Thymus (tissue), 11 donors: ENCODE data around the gene F10. TPM values are rescaled to one million over a fixed set of nuclear protein-coding genes. Genes with fewer than 3 reads are reported as not detected.
A peak's percentile ranks its signal among the peaks of the same experiment; 100 is the strongest.
"Not testable (repeated sequence)": the region's sequence is repeated elsewhere in the genome, so short reads cannot be mapped to it uniquely, and the experiment has no call there.

Source experiments
- DNase-seq, 9 donors: peaks; one replicate each; pipeline ENCODE4 v3.0.0-alpha.2; 2013; ENCODE audit warnings: low spot score in 9 of 9, low read depth in 6 of 9, missing footprints in 1 of 9
- H3K27ac ChIP-seq, 2 donors: one replicate each; pipeline ENCODE4 v1.5.1; 2013; ENCODE audit warnings: control low read depth in 1 of 2, low read depth in 1 of 2, low read length in 1 of 2, mild to moderate bottlenecking in 1 of 2, moderate library complexity in 1 of 2
- H3K27me3 ChIP-seq, 2 donors: one replicate each; pipeline ENCODE4 v1.5.1; 2013; ENCODE audit warnings: low read length in 1 of 2; ENCODE audit not compliant: control insufficient read depth in 2 of 2, insufficient read depth in 1 of 2
- H3K36me3 ChIP-seq, 2 donors: one replicate each; pipeline ENCODE4 v1.5.1; 2013; ENCODE audit warnings: low read length in 1 of 2, mild to moderate bottlenecking in 1 of 2, moderate library complexity in 1 of 2; ENCODE audit not compliant: control insufficient read depth in 2 of 2, insufficient read depth in 2 of 2
- H3K4me1 ChIP-seq, 2 donors: one replicate each; pipeline ENCODE4 v1.5.1; 2013; ENCODE audit warnings: low read length in 2 of 2; ENCODE audit not compliant: control insufficient read depth in 2 of 2, insufficient read depth in 2 of 2
- H3K4me3 ChIP-seq, 2 donors: one replicate each; pipeline ENCODE4 v1.5.1; 2013; ENCODE audit warnings: low read length in 2 of 2, control low read depth in 1 of 2, mild to moderate bottlenecking in 1 of 2
- H3K9me3 ChIP-seq, 2 donors: one replicate each; pipeline ENCODE4 v1.5.1; 2013; ENCODE audit warnings: low read length in 1 of 2, mild to moderate bottlenecking in 1 of 2; ENCODE audit not compliant: control insufficient read depth in 2 of 2, insufficient read depth in 1 of 2
- WGBS: extraction: QIAGEN DNeasy Blood & Tissue Kit; methylation state at CpG from one replicate; pipeline ENCODE4 v1.1.7; 2013; 5-methylcytosine and 5-hydroxymethylcytosine counted together
- polyA plus RNA-seq: library from polyadenylated mRNA; stranded (reverse); fragments of 200-250 nt; gene quantifications from one replicate; pipeline ENCODE4 v1.2.3, GENCODE V29; 2013
- total RNA-seq: library from RNA; stranded (reverse); fragments of 120-200 nt; gene quantifications from one replicate; pipeline ENCODE4 v1.2.4, GENCODE V29; 2013
- donor health status: healthy.

Gene F10
- total and polyA plus RNA-seq, 2 donors, result 1.4 to 2.7 TPM

DNA sequence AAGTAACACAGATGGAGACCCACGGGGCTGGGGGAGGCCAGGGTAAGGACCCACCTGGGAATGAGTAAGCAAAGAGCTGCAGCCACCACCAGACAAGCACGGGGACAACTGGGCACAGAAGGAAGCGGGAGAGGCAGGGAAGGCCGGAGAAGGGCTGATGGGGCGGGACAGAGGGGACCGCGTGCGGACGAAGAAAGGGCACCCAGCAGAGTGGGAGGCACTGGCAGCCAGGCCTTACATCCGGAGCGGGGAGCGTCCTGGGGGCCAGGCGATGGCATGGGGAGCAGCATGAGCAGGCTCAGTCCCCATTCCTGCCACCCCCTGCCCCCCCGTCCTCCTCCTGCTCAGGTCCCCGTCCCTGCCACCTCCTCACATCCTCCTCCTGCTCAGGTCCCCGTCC lies 38.8 kb downstream of the F10 start:
- no peaks in the 10 kb centered on the region for H3K36me3 ChIP-seq
- DNase-seq, result no peak
- 49% methylated on average over 16 of the region's 16 CpGs for WGBS
- H3K4me1 ChIP-seq, result peaks cover 12 to 15% of the 10 kb centered on the region in 2 donors
- peaks cover 0 to 33% of the 10 kb centered on the region in 2 donors for H3K27me3 ChIP-seq
- no peak overlapping the region for H3K27ac ChIP-seq
- no peak overlapping the region for H3K4me3 ChIP-seq
- H3K9me3 ChIP-seq, result peaks cover 1 to 9% of the 10 kb centered on the region in 2 donors

DNA sequence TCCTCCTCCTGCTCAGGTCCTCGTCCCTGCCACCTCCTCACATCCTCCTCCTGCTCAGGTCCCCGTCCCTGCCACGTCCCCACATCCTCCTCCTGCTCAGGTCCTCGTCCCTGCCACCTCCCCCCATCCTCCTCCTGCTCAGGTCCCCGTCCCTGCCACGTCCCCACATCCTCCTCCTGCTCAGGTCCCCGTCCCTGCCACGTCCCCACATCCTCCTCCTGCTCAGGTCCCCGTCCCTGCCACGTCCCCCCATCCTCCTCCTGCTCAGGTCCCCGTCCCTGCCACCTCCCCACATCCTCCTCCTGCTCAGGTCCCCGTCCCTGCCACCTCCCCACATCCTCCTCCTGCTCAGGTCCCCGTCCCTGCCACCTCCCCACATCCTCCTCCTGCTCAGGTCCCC lies 39.4 kb downstream of the F10 start:
- H3K27ac ChIP-seq, H3K36me3 ChIP-seq, DNase-seq, H3K9me3 ChIP-seq, H3K4me3 ChIP-seq: not testable (repeated sequence)
- WGBS, result 5% methylated on average over 12 of the region's 13 CpGs
- Histone ChIP-seq H3K27me3 (peaks cover 0 to 33% of the 10 kb centered on the region in 2 donors), H3K4me1 (peaks cover 12 to 15% of the 10 kb centered on the region in 2 donors)

DNA sequence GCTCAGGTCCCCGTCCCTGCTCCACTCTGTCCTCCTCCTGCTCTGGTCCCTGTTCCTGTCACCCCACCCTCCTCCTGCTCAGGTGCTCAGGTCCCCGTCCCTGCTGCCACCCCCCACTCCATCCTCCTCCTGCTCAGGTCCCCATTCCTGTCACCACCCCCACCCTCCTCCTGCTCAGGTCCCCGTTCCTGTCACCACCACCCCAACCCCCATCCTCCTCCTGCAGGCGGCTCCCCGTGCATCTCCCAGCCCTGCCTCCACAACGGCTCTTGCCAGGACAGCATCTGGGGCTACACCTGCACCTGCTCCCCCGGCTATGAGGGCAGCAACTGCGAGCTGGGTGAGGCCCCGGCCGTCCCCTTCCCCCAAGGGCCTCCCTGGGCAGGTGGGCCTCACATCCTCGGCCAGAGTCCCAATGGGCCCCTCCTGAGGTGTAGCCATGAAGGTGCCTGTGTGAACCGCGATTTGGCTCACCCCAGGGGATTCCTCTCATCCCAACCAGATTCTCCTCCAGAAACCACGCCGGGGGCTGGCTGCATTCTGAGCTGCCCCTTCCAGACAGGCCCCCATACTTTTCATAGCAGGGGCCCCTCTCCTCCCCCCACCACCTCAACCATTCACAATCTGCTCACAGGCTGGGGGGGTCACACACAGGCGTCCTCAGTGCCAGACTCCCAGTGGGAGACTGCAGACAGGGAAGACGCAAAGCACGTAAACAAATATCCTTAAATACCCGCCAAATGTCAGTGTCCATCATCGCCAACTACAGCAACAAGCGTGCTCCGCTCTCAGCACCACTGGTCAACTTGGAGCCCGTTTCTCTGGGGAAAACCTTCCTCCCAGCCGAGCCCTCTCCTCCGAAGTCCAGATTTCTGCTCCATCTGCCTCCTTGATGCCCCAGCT lies 40.4 kb downstream of the F10 start:
- peak in 1 of 9 donors; percentile 24 for DNase-seq
- Histone ChIP-seq H3K36me3 (no peaks in the 10 kb centered on the region), H3K4me1 (peaks cover 12 to 15% of the 10 kb centered on the region in 2 donors), H3K27ac (no peak overlapping the region), H3K9me3 (peaks cover 1 to 12% of the 10 kb centered on the region in 2 donors), H3K4me3 (no peak overlapping the region), H3K27me3 (peaks cover 0 to 29% of the 10 kb centered on the region in 2 donors)
- WGBS, result 53% methylated on average over 25 of the region's 25 CpGs

DNA sequence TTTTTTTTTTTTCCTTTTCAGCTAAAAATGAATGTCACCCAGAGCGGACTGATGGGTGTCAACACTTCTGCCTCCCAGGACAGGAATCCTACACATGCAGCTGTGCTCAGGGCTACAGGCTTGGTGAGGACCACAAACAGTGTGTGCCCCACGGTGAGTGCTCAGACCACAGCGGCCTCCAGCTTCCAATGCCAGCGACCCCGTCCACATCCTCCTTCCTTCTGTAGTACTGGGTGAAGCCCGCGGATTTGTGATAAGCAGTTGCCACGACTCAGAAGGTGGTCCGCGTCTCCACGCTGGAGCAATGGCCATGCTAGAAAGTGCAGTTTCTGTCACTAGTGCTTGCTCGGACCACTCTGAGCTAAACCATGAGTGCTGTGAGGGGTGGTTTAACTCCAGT lies 41.9 kb downstream of the F10 start:
- DNase-seq, result no peak
- Histone ChIP-seq H3K4me3 (no peak overlapping the region), H3K4me1 (peaks cover 12 to 15% of the 10 kb centered on the region in 2 donors), H3K27me3 (peaks cover 0 to 23% of the 10 kb centered on the region in 2 donors), H3K27ac (no peak overlapping the region), H3K9me3 (peaks cover 1 to 15% of the 10 kb centered on the region in 2 donors), H3K36me3 (peaks cover 0 to 2% of the 10 kb centered on the region in 2 donors)
- 37% methylated on average over 12 of the region's 12 CpGs for WGBS

DNA sequence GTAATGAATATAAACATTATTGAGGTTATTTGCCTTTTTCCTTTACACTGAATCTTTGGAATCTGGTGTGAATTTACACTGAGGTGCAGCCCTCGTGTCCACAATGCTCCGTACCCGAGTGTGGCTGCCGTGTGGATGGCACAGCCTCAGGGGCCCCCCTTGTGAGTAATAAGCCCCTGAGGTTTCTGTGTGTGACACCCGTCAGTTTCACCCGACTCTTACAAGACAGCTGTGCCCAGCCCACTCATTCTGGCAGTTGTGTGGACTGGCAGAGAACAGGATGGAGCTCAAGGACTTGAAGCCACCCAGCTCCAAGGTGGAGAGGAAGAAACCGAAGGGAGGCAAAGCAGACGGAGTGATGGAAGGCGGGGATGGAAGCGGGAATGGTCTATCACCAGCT lies 43.7 kb downstream of the F10 start:
- peaks cover 0 to 14% of the 10 kb centered on the region in 2 donors for H3K27me3 ChIP-seq
- H3K36me3 ChIP-seq, result peaks cover 0 to 9% of the 10 kb centered on the region in 2 donors
- peaks cover 7 to 10% of the 10 kb centered on the region in 2 donors for H3K4me1 ChIP-seq
- no peak for DNase-seq
- 95% methylated on average over 10 of the region's 10 CpGs for WGBS
- peaks cover 1 to 11% of the 10 kb centered on the region in 2 donors for H3K9me3 ChIP-seq
- H3K27ac ChIP-seq, result no peak overlapping the region
- H3K4me3 ChIP-seq, result no peak overlapping the region

DNA sequence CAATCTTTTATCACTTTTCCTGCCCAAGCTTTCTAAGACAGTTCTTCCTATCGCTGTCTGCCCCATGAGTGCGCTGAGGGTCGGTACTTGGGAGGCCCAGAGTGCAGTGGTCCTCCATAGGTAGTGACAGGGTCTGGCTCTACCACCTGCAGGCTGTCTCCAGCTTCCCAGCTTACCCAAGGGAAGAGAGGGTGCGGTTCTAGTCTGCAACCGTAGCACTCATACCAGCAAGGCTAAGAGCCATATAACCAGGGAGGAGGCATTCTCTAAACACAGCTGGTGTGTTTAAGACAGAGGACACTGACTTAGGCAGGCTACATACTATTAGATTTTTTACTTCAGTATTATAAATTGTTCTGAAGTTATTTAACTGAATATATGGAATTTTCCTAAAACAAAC lies 44.1 kb downstream of the F10 start:
- Histone ChIP-seq H3K36me3 (peaks cover 4 to 9% of the 10 kb centered on the region in 2 donors), H3K27me3 (peaks cover 0 to 11% of the 10 kb centered on the region in 2 donors), H3K4me3 (no peak overlapping the region), H3K9me3 (peaks cover 1 to 7% of the 10 kb centered on the region in 2 donors), H3K4me1 (peaks cover 4 to 7% of the 10 kb centered on the region in 2 donors), H3K27ac (no peak overlapping the region)
- no peak for DNase-seq
- 97% methylated on average over 5 of the region's 5 CpGs for WGBS

DNA sequence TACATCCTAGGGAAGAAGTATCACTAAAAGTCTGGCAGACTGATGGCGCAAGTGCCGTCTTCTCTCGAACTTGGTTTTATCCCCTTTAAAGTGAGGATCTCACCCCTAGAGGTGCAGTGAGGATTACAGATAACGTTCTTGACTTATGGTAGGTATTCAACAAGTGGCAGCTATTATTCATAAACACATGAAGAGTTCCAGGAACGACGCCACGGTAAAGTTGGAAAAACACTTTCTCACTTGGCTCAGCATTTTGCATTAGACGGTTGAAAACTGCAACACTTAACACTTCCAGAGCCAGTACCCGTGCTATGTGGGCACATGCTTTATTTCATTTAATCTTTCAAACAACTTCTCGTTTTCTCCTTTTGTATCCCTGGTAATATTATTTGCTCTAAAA lies 44.6 kb downstream of the F10 start:
- H3K4me3 ChIP-seq, result no peak overlapping the region
- H3K36me3 ChIP-seq, result peaks cover 9% of the 10 kb centered on the region in 2 donors
- peaks cover 1 to 7% of the 10 kb centered on the region in 2 donors for H3K9me3 ChIP-seq
- peaks cover 0 to 11% of the 10 kb centered on the region in 2 donors for H3K27me3 ChIP-seq
- H3K27ac ChIP-seq, result no peak overlapping the region
- no peak for DNase-seq
- peaks cover 4 to 7% of the 10 kb centered on the region in 2 donors for H3K4me1 ChIP-seq
- WGBS, result 98% methylated on average over 10 of the region's 10 CpGs

DNA sequence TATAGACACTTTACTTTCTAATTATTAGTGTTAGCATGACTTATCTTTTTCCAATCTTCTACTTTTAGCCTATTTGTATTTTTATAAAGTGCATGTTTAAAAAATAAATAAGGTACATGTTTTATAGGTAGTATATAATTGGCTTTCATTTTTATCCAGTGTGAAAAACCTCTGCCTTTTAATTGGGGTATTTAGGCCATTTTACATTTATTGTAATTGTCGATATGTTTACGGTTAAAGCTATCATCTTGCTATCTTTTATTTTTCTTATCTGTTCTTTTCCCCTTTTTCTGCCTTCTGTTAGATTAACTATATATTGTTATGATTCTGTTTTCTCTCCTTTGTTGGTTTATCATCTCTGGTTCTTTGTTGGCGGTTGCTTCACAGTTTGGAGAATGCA lies 45.0 kb downstream of the F10 start:
- peaks cover 11 to 13% of the 10 kb centered on the region in 2 donors for H3K36me3 ChIP-seq
- peaks cover 1 to 7% of the 10 kb centered on the region in 2 donors for H3K9me3 ChIP-seq
- 98% methylated on average over 3 of the region's 3 CpGs for WGBS
- H3K4me1 ChIP-seq, result peaks cover 4 to 7% of the 10 kb centered on the region in 2 donors
- no peak overlapping the region for H3K27ac ChIP-seq
- no peak overlapping the region for H3K4me3 ChIP-seq
- H3K27me3 ChIP-seq, result peaks cover 0 to 11% of the 10 kb centered on the region in 2 donors
- DNase-seq, result no peak

DNA sequence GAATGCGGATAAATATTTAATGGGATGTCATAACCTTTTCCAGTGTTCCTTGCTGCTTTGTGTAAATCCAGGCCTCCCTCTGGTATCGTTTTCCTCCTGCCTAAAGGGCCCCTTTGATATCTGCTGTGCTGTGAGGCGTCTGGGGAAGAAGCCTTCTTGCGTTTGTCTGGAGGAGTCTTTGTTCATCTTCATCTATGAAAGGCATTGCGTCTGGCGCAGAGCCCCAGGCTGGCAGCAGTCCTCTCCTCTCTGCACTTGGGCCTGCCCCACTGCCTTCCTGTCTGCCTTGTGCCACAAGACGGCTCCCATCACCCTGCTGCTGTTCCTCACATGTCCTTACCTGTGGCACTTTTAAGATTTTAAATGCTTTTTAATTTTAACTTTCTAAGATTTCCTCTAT lies 45.6 kb downstream of the F10 start:
- peaks cover 11 to 13% of the 10 kb centered on the region in 2 donors for H3K36me3 ChIP-seq
- peaks cover 0 to 5% of the 10 kb centered on the region in 2 donors for H3K27me3 ChIP-seq
- H3K27ac ChIP-seq, result no peak overlapping the region
- peaks cover 0 to under 1% of the 10 kb centered on the region in 2 donors for H3K4me1 ChIP-seq
- H3K9me3 ChIP-seq, result peaks cover 0 to 7% of the 10 kb centered on the region in 2 donors
- DNase-seq, result no peak
- no peak overlapping the region for H3K4me3 ChIP-seq
- 91% methylated on average over 7 of the region's 7 CpGs for WGBS
